Eye (tissue), 1 donor: ENCODE results near the gene FCRL6.

ENCODE experiments used
- DNase-seq: peaks from one replicate; pipeline ENCODE4 v3.0.0-alpha.2; 2015

Gene FCRL6

GRCh38 chr1:159800177-159800930, 1.8 kb upstream of the FCRL6 start:
- no peak for DNase-seq

- no peak for DNase-seq
Observed at GRCh38 chr1:159803956-159804689, 2.0 kb downstream of the FCRL6 start.

- no peak for DNase-seq
Observed at GRCh38 chr1:159804924-159805323, 2.8 kb downstream of the FCRL6 start.

DNA sequence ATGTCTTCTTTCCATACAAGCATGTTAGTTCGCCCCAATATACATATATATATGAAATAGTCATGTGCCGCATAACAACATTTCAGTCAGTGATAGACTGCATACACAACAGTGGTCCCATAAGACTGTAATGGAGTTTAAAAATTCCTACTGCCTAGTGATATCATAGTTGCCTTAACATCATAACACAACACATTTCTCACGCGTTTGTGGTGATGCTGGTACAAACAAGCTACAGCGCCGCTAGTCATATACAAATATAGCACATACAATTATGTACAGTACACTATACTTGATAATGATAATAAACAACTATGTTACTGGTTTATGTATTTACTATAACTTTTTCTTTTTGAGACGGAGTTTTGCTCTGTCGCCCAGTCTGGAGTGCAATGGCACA, 13.8 kb downstream of the FCRL6 start:
- no peak for DNase-seq

GRCh38 chr1:159817276-159818041, 15.3 kb downstream of the FCRL6 start:
- DNase-seq = no peak

DNA sequence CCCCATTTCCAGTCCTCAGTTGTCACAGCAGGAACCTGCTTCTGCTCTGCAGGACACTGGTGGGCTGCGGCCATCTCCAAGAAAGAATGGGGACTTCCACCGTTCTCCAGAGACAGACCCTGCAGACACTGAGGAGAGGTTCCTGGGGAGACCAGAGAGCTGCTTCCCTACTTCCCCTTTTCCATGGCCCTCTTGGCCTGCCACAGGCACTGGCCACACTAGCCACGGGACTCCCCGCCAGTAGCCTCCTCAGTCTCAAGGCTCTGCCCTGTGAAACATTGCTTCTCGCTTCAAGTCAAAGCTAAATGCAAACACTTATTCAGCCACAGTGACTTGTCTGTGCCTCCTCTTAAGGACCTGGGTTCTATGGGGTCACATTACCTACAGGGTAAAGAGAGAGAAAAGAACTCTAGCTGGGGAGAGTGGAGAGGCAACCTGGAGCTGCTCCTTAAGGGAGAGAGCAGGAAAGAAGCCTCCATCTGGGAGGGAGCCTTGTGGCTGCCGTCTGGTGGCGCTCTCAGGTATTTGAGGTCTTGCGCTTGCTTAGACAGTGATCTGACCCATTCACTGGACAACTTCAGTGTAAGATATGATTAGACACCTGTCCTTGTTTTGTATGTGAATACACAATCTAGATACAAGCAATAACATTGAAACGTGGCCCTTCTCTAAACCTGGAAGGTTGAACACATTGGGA, 19.2 kb downstream of the FCRL6 start:
- DNase-seq = no peak

DNA sequence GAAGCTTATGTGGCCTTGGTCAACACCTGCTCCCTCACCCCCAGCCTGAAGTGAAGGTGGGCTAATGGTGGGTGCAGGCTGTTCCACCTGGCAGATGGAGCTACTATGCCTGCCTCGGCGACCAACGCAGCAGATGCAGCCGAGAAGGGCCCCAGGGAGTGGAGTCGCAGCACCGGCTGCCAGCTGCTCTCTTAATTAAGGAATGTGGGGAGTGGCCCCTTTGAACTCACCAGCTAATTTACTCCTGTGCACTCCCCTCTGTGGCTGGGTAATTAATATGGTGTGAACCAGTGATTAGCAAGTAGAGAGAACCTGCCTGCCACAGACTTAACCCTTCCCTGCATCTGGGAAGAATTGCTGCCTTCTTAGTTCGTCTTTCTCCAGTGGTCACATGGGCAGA, 21.2 kb downstream of the FCRL6 start:
- DNase-seq = peak; percentile 73

- DNase-seq = no peak
Observed at GRCh38 chr1:159825564-159825963, 23.4 kb downstream of the FCRL6 start.

DNA sequence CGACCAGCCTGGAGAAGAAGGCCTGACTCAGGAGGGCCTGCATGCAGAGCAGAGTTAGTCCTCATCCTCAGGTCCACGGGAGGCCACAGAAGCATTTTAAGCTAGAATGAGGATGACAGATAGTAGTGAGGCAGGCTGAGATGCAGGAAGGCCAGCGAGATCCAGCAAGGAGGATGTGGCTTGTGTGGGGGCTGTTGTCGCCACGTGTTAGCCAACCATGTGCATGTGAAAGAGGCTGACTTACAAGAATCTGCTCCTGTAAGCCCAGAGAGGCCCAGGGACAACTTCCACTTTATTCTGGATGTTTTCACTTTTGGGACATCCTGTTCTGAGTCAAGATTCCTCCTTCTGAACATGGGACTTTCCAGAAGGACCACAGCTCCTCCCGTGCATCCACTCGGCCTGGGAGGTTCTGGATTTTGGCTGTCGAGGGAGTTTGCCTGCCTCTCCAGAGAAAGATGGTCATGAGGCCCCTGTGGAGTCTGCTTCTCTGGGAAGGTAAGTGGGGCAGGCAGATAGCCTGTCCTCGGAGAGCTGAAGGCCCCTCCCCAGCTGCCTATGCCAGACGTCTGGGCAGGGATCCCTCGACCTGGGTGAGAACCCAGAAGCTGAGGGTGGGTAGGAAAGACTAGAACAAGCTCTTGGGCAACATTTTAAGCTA, 24.4 kb downstream of the FCRL6 start, which contains the start of gene SLAMF8:
TSS of gene SLAMF8 (plus strand) at position 433 of the 661 bp plus-strand sequence. CDS start at position 459, 26 bp downstream.
- DNase-seq = no peak

- DNase-seq = no peak
Observed at GRCh38 chr1:159827102-159827490, 24.9 kb downstream of the FCRL6 start.

DNA sequence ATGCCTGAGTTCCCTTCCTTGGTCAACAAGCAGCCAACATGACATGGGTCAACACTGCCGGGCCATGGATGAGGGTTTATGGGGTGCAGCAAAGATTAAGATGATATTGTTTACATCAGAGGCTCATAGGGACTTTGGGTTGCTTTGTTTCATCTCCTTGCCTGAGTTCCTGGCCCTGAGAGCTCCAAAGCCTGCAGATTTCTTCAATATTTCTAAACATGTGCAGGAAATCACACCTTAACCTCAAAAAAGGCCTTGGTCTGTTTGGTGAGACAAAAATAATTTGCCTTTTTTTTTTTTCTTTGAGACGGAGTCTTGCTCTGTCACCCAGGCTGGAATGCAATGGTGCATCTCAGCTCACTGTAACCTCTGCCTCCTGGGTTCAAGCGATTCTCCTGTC, 25.4 kb downstream of the FCRL6 start:
- DNase-seq = no peak

DNA sequence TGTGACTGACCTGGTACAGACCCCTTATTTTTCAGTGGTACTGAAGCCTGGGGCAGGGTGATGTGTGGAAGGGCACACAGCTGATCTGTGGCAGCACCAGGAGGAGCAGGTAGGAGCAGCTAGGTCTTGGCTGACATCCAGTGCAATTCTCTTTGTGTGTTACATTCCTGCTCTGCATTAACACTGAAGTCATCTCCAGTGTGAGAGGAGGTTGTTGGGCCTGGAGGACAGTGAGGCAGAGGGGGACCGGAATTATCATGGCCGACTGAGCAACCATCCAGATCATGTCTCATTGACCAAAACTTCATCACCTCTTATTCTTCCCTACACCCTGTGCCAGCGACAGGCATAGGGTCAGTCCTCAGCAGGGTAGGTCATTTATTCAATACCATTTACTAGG, 26.0 kb downstream of the FCRL6 start:
- no peak for DNase-seq

DNA sequence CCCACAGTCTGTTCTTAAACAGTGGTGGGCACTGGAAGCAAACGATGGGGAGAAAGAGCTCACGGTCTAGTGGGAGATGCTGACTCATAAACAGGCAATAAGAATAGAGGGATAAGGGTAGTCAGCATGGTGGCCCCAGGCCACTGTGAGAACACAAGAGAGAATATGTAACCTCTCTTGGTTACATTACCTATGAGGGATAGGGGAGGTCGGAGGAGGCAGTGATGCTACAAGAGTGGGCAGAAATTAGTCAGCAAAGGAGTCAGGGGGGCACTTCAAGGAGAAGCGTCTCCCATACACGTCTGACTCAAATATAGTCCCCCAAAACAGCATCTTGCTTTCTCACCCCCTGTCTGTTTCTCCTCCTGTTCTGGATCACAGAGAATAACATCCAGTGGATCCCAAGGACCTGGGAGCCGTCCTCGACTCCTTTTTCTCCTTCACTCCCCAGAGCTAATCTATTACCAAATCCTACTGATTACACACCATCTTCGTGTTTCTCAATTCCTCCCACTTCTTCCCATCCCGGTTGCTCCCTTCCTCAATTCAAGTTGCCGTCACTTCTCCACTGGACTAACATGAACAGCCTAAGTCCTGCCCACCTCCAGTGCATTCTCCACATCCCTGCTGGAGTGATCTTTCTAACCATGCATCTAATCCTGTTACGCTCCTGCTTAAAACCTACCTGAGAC, 26.6 kb downstream of the FCRL6 start:
- DNase-seq = no peak

DNA sequence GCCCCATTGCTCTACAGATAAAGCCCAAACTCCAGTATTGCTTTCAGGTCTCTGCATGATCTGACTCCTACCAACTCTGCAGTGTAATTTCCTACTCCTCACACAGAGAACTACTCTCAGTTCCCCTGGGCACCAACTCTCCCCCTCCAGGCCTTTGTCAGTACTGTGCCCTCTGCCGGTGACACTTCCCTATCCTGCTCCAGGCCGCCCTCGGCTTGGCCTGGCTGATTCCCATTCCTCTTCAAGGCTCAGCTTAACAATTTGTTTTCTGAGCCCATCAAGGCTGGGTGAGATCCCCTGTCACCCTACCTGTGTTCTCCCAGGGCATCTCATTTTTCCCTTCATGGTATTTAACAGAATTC, 27.1 kb downstream of the FCRL6 start:
- DNase-seq = peak; percentile 62

DNA sequence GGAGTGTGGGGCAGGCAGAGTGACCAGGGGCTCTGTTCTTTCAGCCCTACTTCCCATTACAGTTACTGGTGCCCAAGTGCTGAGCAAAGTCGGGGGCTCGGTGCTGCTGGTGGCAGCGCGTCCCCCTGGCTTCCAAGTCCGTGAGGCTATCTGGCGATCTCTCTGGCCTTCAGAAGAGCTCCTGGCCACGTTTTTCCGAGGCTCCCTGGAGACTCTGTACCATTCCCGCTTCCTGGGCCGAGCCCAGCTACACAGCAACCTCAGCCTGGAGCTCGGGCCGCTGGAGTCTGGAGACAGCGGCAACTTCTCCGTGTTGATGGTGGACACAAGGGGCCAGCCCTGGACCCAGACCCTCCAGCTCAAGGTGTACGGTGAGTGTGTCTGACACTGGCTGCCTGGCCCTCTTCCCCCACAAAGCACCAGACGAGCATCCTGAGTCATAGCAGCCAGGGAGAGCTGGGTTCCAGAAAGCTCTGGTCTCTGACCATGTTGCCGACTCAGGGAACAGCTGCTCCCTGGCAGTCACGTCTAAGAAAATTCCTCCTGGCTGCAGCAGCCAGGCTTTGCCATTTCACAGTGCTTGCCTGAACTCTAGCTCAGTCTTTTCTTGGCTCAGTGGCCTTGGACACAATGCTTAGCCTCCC, 27.8 kb downstream of the FCRL6 start:
- DNase-seq = no peak

GRCh38 chr1:159830722-159831121, 28.6 kb downstream of the FCRL6 start:
- DNase-seq = no peak

- peak; percentile 59 for DNase-seq
Observed at GRCh38 chr1:159831412-159832141, 29.4 kb downstream of the FCRL6 start.

DNA sequence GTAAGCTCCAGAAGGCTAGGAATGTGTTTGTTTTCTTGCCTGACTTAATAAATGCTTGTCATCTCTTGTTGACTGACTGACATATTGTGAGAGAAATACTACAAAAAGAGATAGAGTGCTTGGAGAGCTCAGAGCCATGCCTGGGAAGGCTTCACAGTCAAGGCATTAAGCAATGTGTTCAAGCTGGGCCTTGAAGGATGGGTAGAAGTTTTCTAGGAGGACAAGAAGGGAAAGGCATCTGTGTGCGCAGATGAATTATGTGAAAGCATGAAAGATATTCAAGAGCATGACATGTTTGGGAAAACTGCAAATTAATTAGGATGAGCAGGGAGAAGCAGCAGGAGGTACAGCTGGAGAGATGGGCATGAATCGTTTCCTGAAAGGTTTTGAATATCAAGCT, 30.1 kb downstream of the FCRL6 start:
- no peak for DNase-seq

GRCh38 chr1:159835356-159835755, 33.2 kb downstream of the FCRL6 start:
- DNase-seq = no peak

DNA sequence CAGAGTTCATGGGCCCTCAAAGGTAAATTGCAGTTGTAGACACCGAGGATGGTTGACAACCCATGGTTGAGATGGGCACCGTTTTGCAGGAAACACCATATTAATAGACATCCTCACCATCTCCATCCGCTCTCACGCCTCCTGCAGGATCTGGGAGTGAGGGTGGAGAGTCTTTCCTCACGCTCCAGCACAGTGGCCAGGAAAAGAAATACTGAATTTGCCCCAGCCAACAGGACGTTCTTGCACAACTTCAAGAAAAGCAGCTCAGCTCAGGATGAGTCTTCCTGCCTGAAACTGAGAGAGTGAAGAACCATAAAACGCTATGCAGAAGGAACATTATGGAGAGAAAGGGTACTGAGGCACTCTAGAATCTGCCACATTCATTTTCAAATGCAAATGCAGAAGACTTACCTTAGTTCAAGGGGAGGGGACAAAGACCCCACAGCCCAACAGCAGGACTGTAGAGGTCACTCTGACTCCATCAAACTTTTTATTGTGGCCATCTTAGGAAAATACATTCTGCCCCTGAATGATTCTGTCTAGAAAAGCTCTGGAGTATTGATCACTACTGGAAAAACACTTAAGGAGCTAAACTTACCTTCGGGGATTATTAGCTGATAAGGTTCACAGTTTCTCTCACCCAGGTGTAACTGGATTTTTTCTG, 33.8 kb downstream of the FCRL6 start:
- no peak for DNase-seq
